ENCODE results near the gene DENND6B. TPM values are rescaled to one million over a fixed set of nuclear protein-coding genes. Genes with fewer than 3 reads are reported as not detected.

DENND6B gene
- total RNA-seq, 1 experiment from 2014 or later: 2.5 TPM

- Mint-ChIP-seq H3K36me3 (peaks cover 9% of the 10 kb centered on the region), H3K4me3 (peak overlapping the region; percentile 49), H3K9me3 (no peaks in the 10 kb centered on the region), H3K27ac (no peak overlapping the region), H3K27me3 (ENCODE audit: low read depth) (peaks cover 49% of the 10 kb centered on the region), H3K4me1 (no peaks in the 10 kb centered on the region)
- ChIA-PET POLR2A (interaction anchor here (1.5 to 1.9 kb wide), 2 partner anchors 20 to 23 kb away, joined by 3 to 7 read pairs; partner anchors contain the start of gene HDAC10), CTCF (interaction anchor here (0.5 to 3.4 kb wide), 12 partner anchors 8 to 255 kb away, joined by 3 to 21 read pairs (median 4); partner anchors contain the start of genes MAPK12 and SCO2)
- DNase-seq (ENCODE audit: low spot score) (peak; percentile 87), ATAC-seq (peak; percentile 57)
- TF ChIP-seq ZNF219 (CRISPR knock-in tag; IDR thresholded peaks at IDR 0.05; ENCODE audit: borderline replicate concordance): peak; percentile 77; the same call in 1 of the 2 replicates
- peak; percentile 76; the same call in 1 of the 2 replicates for TF ChIP-seq FOXK1 (CRISPR knock-in tag; IDR thresholded peaks at IDR 0.05)
- no peak; the same call in 1 of the 2 replicates for TF ChIP-seq ZNF263 (CRISPR knock-in tag; IDR thresholded peaks at IDR 0.05; ENCODE audit: low read depth)
- TF ChIP-seq TP53 (CRISPR knock-in tag; IDR thresholded peaks at IDR 0.05): peak; percentile 92
- TF ChIP-seq CBFB (CRISPR knock-in tag; IDR thresholded peaks at IDR 0.05; ENCODE audit: low read depth): no peak
- TF ChIP-seq RELA (CRISPR knock-in tag; IDR thresholded peaks at IDR 0.05; ENCODE audit: borderline replicate concordance): peak; percentile 86; the same call in 1 of the 2 replicates
- TF ChIP-seq E2F1 (CRISPR knock-in tag; IDR thresholded peaks at IDR 0.05): no peak
- TF ChIP-seq AFF4 (CRISPR knock-in tag; IDR thresholded peaks at IDR 0.05; ENCODE audit: borderline replicate concordance): no peak
- TF ChIP-seq ZMAT4 (CRISPR knock-in tag; IDR thresholded peaks at IDR 0.05): no peak
- no peak for TF ChIP-seq NR3C1 (CRISPR knock-in tag; conservative IDR thresholded peaks at IDR 0.05; ENCODE audit: low read depth)
- no peak for TF ChIP-seq OVOL2 (CRISPR knock-in tag; IDR thresholded peaks at IDR 0.05; ENCODE audit: borderline replicate concordance)
- 0 out of 2 replicates have a peak, but pooled peaks have one; percentile 32 for TF ChIP-seq ZNF138 (CRISPR knock-in tag; conservative IDR thresholded peaks at IDR 0.05)
- TF ChIP-seq MLX (CRISPR knock-in tag; IDR thresholded peaks at IDR 0.05): no peak
- TF ChIP-seq FOXP1 (CRISPR knock-in tag; IDR thresholded peaks at IDR 0.05; ENCODE audit: borderline replicate concordance): peak; percentile 90; the same call in 1 of the 2 replicates
- no peak for TF ChIP-seq ATF3 (CRISPR knock-in tag; conservative IDR thresholded peaks at IDR 0.05)
- TF ChIP-seq TEAD4 (CRISPR knock-in tag; IDR thresholded peaks at IDR 0.05): peak; percentile 92
- TF ChIP-seq NFYB (CRISPR knock-in tag; conservative IDR thresholded peaks at IDR 0.05; ENCODE audit: low read depth): no peak
- TF ChIP-seq PREB (CRISPR knock-in tag; IDR thresholded peaks at IDR 0.05; ENCODE audit: borderline replicate concordance): peak; percentile 51; the same call in 1 of the 2 replicates
- peak; percentile 53; the same call in 1 of the 2 replicates for TF ChIP-seq E2F5 (CRISPR knock-in tag; IDR thresholded peaks at IDR 0.05)
- no peak for TF ChIP-seq RORB (CRISPR knock-in tag; IDR thresholded peaks at IDR 0.05)
- TF ChIP-seq ZNF512 (CRISPR knock-in tag; IDR thresholded peaks at IDR 0.05; ENCODE audit: borderline replicate concordance): no peak
- TF ChIP-seq ATF6 (CRISPR knock-in tag; IDR thresholded peaks at IDR 0.05): no peak
- TF ChIP-seq ZNF671 (CRISPR knock-in tag; IDR thresholded peaks at IDR 0.05): no peak
These were observed 56.0 kb downstream of the DENND6B start for GRCh38 chr22:50270666-50271394.

Data from WTC11 (cell line).